IPS-18c (cell line): ENCODE measurements around the gene ARG2.
A peak's percentile ranks its signal among the peaks of the same experiment; 100 is the strongest.

Experiments
- H3K4me3 ChIP-seq: 2 replicates; pipeline ENCODE4 v1.7.0; 2013; ENCODE audit warnings: low read depth, mild to moderate bottlenecking, low read length, moderate library complexity; ENCODE audit not compliant: insufficient read depth
- H3K9me3 ChIP-seq: one replicate; pipeline ENCODE4 v1.6.1; 2013; ENCODE audit warnings: mild to moderate bottlenecking, low read length, moderate library complexity; ENCODE audit not compliant: control insufficient read depth, insufficient read depth

Gene ARG2

GRCh38 chr14:67652189-67652588 is 32.5 kb downstream of the ARG2 start:
- Histone ChIP-seq H3K9me3 (peaks cover 2% of the 10 kb centered on the region), H3K4me3 (no peak overlapping the region)

- H3K4me3 ChIP-seq = no peak overlapping the region
Observed at GRCh38 chr14:67653651-67654280, 34.0 kb downstream of the ARG2 start.

GRCh38 chr14:67663633-67664032 is 43.9 kb downstream of the ARG2 start:
- Histone ChIP-seq H3K9me3 (no peaks in the 10 kb centered on the region), H3K4me3 (no peak overlapping the region)

More at GRCh38 chr14:67653651-67654280, 34.0 kb downstream of the ARG2 start:
- H3K9me3 ChIP-seq = peaks cover 2% of the 10 kb centered on the region

- Histone ChIP-seq H3K4me3 (no peak overlapping the region), H3K9me3 (no peaks in the 10 kb centered on the region)
Observed at GRCh38 chr14:67665868-67666267, 46.1 kb downstream of the ARG2 start.

GRCh38 chr14:67666750-67667449 is 47.2 kb downstream of the ARG2 start:
- H3K4me3 ChIP-seq = no peak overlapping the region

GRCh38 chr14:67668559-67668958 is 48.8 kb downstream of the ARG2 start:
- H3K4me3 ChIP-seq = no peak overlapping the region
- H3K9me3 ChIP-seq = no peaks in the 10 kb centered on the region

More at GRCh38 chr14:67666750-67667449, 47.2 kb downstream of the ARG2 start:
- no peaks in the 10 kb centered on the region for H3K9me3 ChIP-seq

GRCh38 chr14:67673451-67673850 is 53.7 kb downstream of the ARG2 start:
- H3K4me3 ChIP-seq = peak overlapping the region; percentile 99; the same call in 1 of the 2 replicates

GRCh38 chr14:67674139-67674479 is 54.4 kb downstream of the ARG2 start:
- Histone ChIP-seq H3K9me3 (no peaks in the 10 kb centered on the region), H3K4me3 (peak overlapping the region; percentile 99)

More at GRCh38 chr14:67673451-67673850, 53.7 kb downstream of the ARG2 start:
- H3K9me3 ChIP-seq = no peaks in the 10 kb centered on the region

GRCh38 chr14:67674480-67675218 is 54.9 kb downstream of the ARG2 start, which contains the start of gene VTI1B:
TSS of gene VTI1B (minus strand) at chr14:67674632. CDS start at chr14:67674489, 143 bp downstream.
- H3K9me3 ChIP-seq = no peaks in the 10 kb centered on the region
- peak within 1 kb of the TSS; percentile 99 for H3K4me3 ChIP-seq

- peak overlapping the region; percentile 99 for H3K4me3 ChIP-seq
- no peaks in the 10 kb centered on the region for H3K9me3 ChIP-seq
Observed at GRCh38 chr14:67675219-67675582, 55.5 kb downstream of the ARG2 start.

- H3K9me3 ChIP-seq = no peaks in the 10 kb centered on the region
- no peak overlapping the region for H3K4me3 ChIP-seq
Observed at GRCh38 chr14:67679006-67679405, 59.3 kb downstream of the ARG2 start.

GRCh38 chr14:67680121-67680602 is 60.4 kb downstream of the ARG2 start:
- Histone ChIP-seq H3K9me3 (no peaks in the 10 kb centered on the region), H3K4me3 (no peak overlapping the region)

GRCh38 chr14:67680941-67681340 is 61.2 kb downstream of the ARG2 start:
- Histone ChIP-seq H3K4me3 (no peak overlapping the region), H3K9me3 (no peaks in the 10 kb centered on the region)

- Histone ChIP-seq H3K4me3 (no peak overlapping the region), H3K9me3 (no peaks in the 10 kb centered on the region)
Observed at GRCh38 chr14:67683842-67684241, 64.1 kb downstream of the ARG2 start.

GRCh38 chr14:67690011-67690410 is 70.3 kb downstream of the ARG2 start:
- no peak overlapping the region for H3K4me3 ChIP-seq

GRCh38 chr14:67694791-67695393 is 75.2 kb downstream of the ARG2 start:
- H3K4me3 ChIP-seq = peak overlapping the region; percentile 100

More at GRCh38 chr14:67690011-67690410, 70.3 kb downstream of the ARG2 start:
- H3K9me3 ChIP-seq = no peaks in the 10 kb centered on the region

GRCh38 chr14:67695394-67695949 is 75.8 kb downstream of the ARG2 start, which contains the start of gene RDH11:
TSS of gene RDH11 (minus strand) at chr14:67695764. CDS start at chr14:67695703, 61 bp downstream.
- H3K4me3 ChIP-seq = peak within 1 kb of the TSS; percentile 100
- peaks cover 6% of the 10 kb centered on the region for H3K9me3 ChIP-seq

More at GRCh38 chr14:67694791-67695393, 75.2 kb downstream of the ARG2 start:
- peaks cover 4% of the 10 kb centered on the region for H3K9me3 ChIP-seq
